Trophoblast cell (in vitro differentiated cells and primary cell): ENCODE measurements around the gene EFHD1.

Experiments used
- DNase-seq, 2 donors: peaks; one replicate each; pipeline ENCODE4 v3.0.0-alpha.2; 2016
- H2AFZ ChIP-seq: 2 replicates; pipeline ENCODE4 v1.6.1; 2013; ENCODE audit warnings: low read length, moderate library complexity, mild to moderate bottlenecking; ENCODE audit not compliant: insufficient read depth, poor library complexity
- H2AK5ac ChIP-seq: 2 replicates; pipeline ENCODE4 v1.6.1; 2013; ENCODE audit warnings: mild to moderate bottlenecking, low read length
- H2BK120ac ChIP-seq: 2 replicates; pipeline ENCODE4 v1.6.1; 2013; ENCODE audit warnings: low read length, mild to moderate bottlenecking, moderate library complexity; ENCODE audit not compliant: insufficient read depth, poor library complexity
- H2BK12ac ChIP-seq: 2 replicates; pipeline ENCODE4 v1.6.1; 2013; ENCODE audit warnings: mild to moderate bottlenecking, low read length, moderate library complexity
- H2BK5ac ChIP-seq: 2 replicates; pipeline ENCODE4 v1.6.1; 2013; ENCODE audit warnings: low read length, low read depth, moderate library complexity, mild to moderate bottlenecking; ENCODE audit not compliant: poor library complexity
- H3K14ac ChIP-seq: 2 replicates; pipeline ENCODE4 v1.6.1; 2013; ENCODE audit warnings: mild to moderate bottlenecking, low read length
- H3K18ac ChIP-seq: 2 replicates; pipeline ENCODE4 v1.6.1; 2013; ENCODE audit warnings: mild to moderate bottlenecking, low read length
- H3K23ac ChIP-seq: 2 replicates; pipeline ENCODE4 v1.6.1; 2013; ENCODE audit warnings: low read length
- H3K27ac ChIP-seq: 2 replicates; pipeline ENCODE4 v1.5.1; 2013; ENCODE audit warnings: low read depth, mild to moderate bottlenecking, inconsistent platforms, low read length, moderate library complexity
- H3K27me3 ChIP-seq: 2 replicates; pipeline ENCODE4 v1.6.1; 2013; ENCODE audit warnings: inconsistent platforms, mild to moderate bottlenecking, low read length, moderate library complexity; ENCODE audit not compliant: insufficient read depth
- H3K36me3 ChIP-seq, 2 experiments: 1 replicate in 1 of 2; 2 replicates in 1 of 2; pipeline ENCODE4 v1.6.1; 2013; ENCODE audit warnings: low read length in 2 of 2, mild to moderate bottlenecking in 2 of 2, moderate library complexity in 1 of 2; ENCODE audit not compliant: insufficient read depth in 2 of 2, control insufficient read depth in 1 of 2
- H3K4ac ChIP-seq: 2 replicates; pipeline ENCODE4 v1.6.1; 2013; ENCODE audit warnings: low read depth, mild to moderate bottlenecking, low read length, moderate library complexity
- H3K4me1 ChIP-seq, 2 experiments: 1 replicate in 1 of 2; 2 replicates in 1 of 2; pipeline ENCODE4 v1.6.1; 2013; ENCODE audit warnings: low read length in 2 of 2, mild to moderate bottlenecking in 2 of 2, moderate library complexity in 1 of 2; ENCODE audit not compliant: insufficient read depth in 2 of 2, control insufficient read depth in 1 of 2
- H3K4me2 ChIP-seq: 2 replicates; pipeline ENCODE4 v1.6.1; 2013; ENCODE audit warnings: inconsistent platforms, mild to moderate bottlenecking, low read length, moderate library complexity
- H3K4me3 ChIP-seq: 2 replicates; pipeline ENCODE4 v1.5.1; 2013; ENCODE audit warnings: mild to moderate bottlenecking, low read depth, low read length, inconsistent platforms
- H3K79me1 ChIP-seq: one replicate; pipeline ENCODE4 v1.6.1; 2013; ENCODE audit warnings: low read length
- H3K79me2 ChIP-seq: 2 replicates; pipeline ENCODE4 v1.6.1; 2013; ENCODE audit warnings: low read length, mild to moderate bottlenecking; ENCODE audit not compliant: control insufficient read depth, insufficient read depth, poor library complexity
- H3K9ac ChIP-seq: 2 replicates; pipeline ENCODE4 v1.6.1; 2013; ENCODE audit warnings: mild to moderate bottlenecking, low read length
- H3K9me3 ChIP-seq: 2 replicates; pipeline ENCODE4 v1.6.1; 2013; ENCODE audit warnings: low read depth, mild to moderate bottlenecking, control low read depth, inconsistent platforms, low read length; ENCODE audit not compliant: insufficient read depth
- H4K12ac ChIP-seq: 2 replicates; pipeline ENCODE4 v1.6.1; 2013; ENCODE audit warnings: low read depth, mild to moderate bottlenecking, low read length, moderate library complexity
- H4K8ac ChIP-seq: 2 replicates; pipeline ENCODE4 v1.6.1; 2013; ENCODE audit warnings: low read depth, mild to moderate bottlenecking, low read length, moderate library complexity
- H4K91ac ChIP-seq: one replicate; pipeline ENCODE4 v1.6.1; 2013; ENCODE audit warnings: low read depth, mild to moderate bottlenecking, low read length, moderate library complexity
- WGBS: extraction: QIAGEN DNeasy Blood & Tissue Kit; methylation state at CpG from one replicate; pipeline ENCODE4 v1.1.7; 2013; ENCODE audit warnings: missing lambda C conversion rate; ENCODE audit not compliant: insufficient read length, insufficient coverage; ENCODE audit errors: extremely low coverage; 5-methylcytosine and 5-hydroxymethylcytosine counted together

Gene EFHD1

GRCh38 chr2:232637866-232638583, 4.6 kb downstream of the EFHD1 start:
- no peak overlapping the region for H2AK5ac ChIP-seq
- no peak overlapping the region for H3K4ac ChIP-seq
- H3K18ac ChIP-seq = no peak overlapping the region
- no CpG with 5 or more reads among the region's 11 CpGs for WGBS
- H3K27ac ChIP-seq = no peak overlapping the region
- no peak overlapping the region for H2BK120ac ChIP-seq
- peaks cover 7 to 9% of the 10 kb centered on the region in 2 experiments for H3K4me1 ChIP-seq
- no peaks in the 10 kb centered on the region for H3K9me3 ChIP-seq
- H4K12ac ChIP-seq = no peak overlapping the region
- H2BK5ac ChIP-seq = no peak overlapping the region
- H3K4me2 ChIP-seq = no peak overlapping the region
- no peak for DNase-seq
- H3K36me3 ChIP-seq = peaks cover 0 to 3% of the 10 kb centered on the region in 2 experiments
- no peak overlapping the region for H3K4me3 ChIP-seq
- H2AFZ ChIP-seq = no peak overlapping the region
- H4K8ac ChIP-seq = no peak overlapping the region
- H2BK12ac ChIP-seq = no peak overlapping the region
- H3K79me2 ChIP-seq = peaks cover 8% of the 10 kb centered on the region
- H3K9ac ChIP-seq = no peak overlapping the region
- no peak overlapping the region for H3K23ac ChIP-seq
- H4K91ac ChIP-seq = no peak overlapping the region
- no peaks in the 10 kb centered on the region for H3K27me3 ChIP-seq
- peaks cover 19% of the 10 kb centered on the region for H3K79me1 ChIP-seq
- H3K14ac ChIP-seq = no peak overlapping the region

GRCh38 chr2:232641153-232641848, 7.9 kb downstream of the EFHD1 start:
- no peak overlapping the region for H2AK5ac ChIP-seq
- no peak overlapping the region for H3K27ac ChIP-seq
- H3K79me1 ChIP-seq = no peaks in the 10 kb centered on the region
- no peak overlapping the region for H2BK5ac ChIP-seq
- H3K79me2 ChIP-seq = no peaks in the 10 kb centered on the region
- DNase-seq = no peak
- no peak overlapping the region for H3K4me2 ChIP-seq
- WGBS = no CpG with 5 or more reads among the region's 11 CpGs
- no peak overlapping the region for H3K4ac ChIP-seq
- H3K23ac ChIP-seq = no peak overlapping the region
- H4K12ac ChIP-seq = no peak overlapping the region
- peaks cover 0 to 3% of the 10 kb centered on the region in 2 experiments for H3K36me3 ChIP-seq
- no peak overlapping the region for H2BK12ac ChIP-seq
- no peak overlapping the region for H2BK120ac ChIP-seq
- no peak overlapping the region for H2AFZ ChIP-seq
- H3K27me3 ChIP-seq = no peaks in the 10 kb centered on the region
- H3K9ac ChIP-seq = no peak overlapping the region
- H4K8ac ChIP-seq = no peak overlapping the region
- H3K9me3 ChIP-seq = peaks cover 1% of the 10 kb centered on the region
- no peaks in the 10 kb centered on the region for H3K4me1 ChIP-seq
- H4K91ac ChIP-seq = no peak overlapping the region
- no peak overlapping the region for H3K4me3 ChIP-seq
- no peak overlapping the region for H3K18ac ChIP-seq
- H3K14ac ChIP-seq = no peak overlapping the region

- Histone ChIP-seq H4K8ac (no peak overlapping the region), H2BK5ac (no peak overlapping the region), H3K4me2 (no peak overlapping the region), H3K9ac (no peak overlapping the region), H2BK12ac (no peak overlapping the region), H3K36me3 (peaks cover 0 to 3% of the 10 kb centered on the region in 2 experiments), H3K23ac (no peak overlapping the region), H3K14ac (no peak overlapping the region), H2AFZ (no peak overlapping the region), H4K12ac (no peak overlapping the region), H3K79me1 (no peaks in the 10 kb centered on the region), H2BK120ac (no peak overlapping the region), H3K4me1 (no peaks in the 10 kb centered on the region), H3K18ac (no peak overlapping the region), H3K27me3 (no peaks in the 10 kb centered on the region), H2AK5ac (no peak overlapping the region), H3K27ac (no peak overlapping the region), H3K79me2 (no peaks in the 10 kb centered on the region), H3K9me3 (peaks cover 1% of the 10 kb centered on the region), H3K4me3 (no peak overlapping the region), H3K4ac (no peak overlapping the region), H4K91ac (no peak overlapping the region)
- no peak for DNase-seq
- no CpG with 5 or more reads among the region's 3 CpGs for WGBS
Measured at GRCh38 chr2:232643147-232643425, 9.7 kb downstream of the EFHD1 start.

GRCh38 chr2:232643813-232644347, 10.5 kb downstream of the EFHD1 start:
- Histone ChIP-seq H3K18ac (no peak overlapping the region), H2AFZ (no peak overlapping the region), H4K91ac (no peak overlapping the region), H2BK5ac (no peak overlapping the region), H3K9ac (no peak overlapping the region), H3K4me3 (no peak overlapping the region), H3K27me3 (no peaks in the 10 kb centered on the region), H2BK12ac (no peak overlapping the region), H3K27ac (no peak overlapping the region), H2BK120ac (no peak overlapping the region), H4K12ac (no peak overlapping the region), H2AK5ac (no peak overlapping the region), H3K4me1 (no peaks in the 10 kb centered on the region), H3K79me2 (no peaks in the 10 kb centered on the region), H3K14ac (no peak overlapping the region), H4K8ac (no peak overlapping the region), H3K23ac (no peak overlapping the region), H3K9me3 (peaks cover 1% of the 10 kb centered on the region), H3K4me2 (no peak overlapping the region), H3K4ac (no peak overlapping the region), H3K79me1 (no peaks in the 10 kb centered on the region), H3K36me3 (peaks cover 0 to 3% of the 10 kb centered on the region in 2 experiments)
- no CpG with 5 or more reads among the region's 8 CpGs for WGBS
- no peak for DNase-seq
